SU-DHL-6 (cell line): ENCODE results near the gene GOLGA8Q.
"Not testable (repeated sequence)": the region's sequence is repeated elsewhere in the genome, so short reads cannot be mapped to it uniquely, and the experiment has no call there.

ENCODE experiments used
- CTCF ChIP-seq: fragments of 200-600 bp; sonication (generic); IDR thresholded peaks from one replicate; pipeline ENCODE4 v1.5.1; 2017; ENCODE audit warnings: antibody characterized with exemption, mild to moderate bottlenecking, low read length, moderate library complexity; ENCODE audit not compliant: insufficient read depth, poor library complexity, severe bottlenecking
- EZH2phosphoT487 ChIP-seq: fragments of 200-600 bp; sonication (generic), shearing (Covaris generic); conservative IDR thresholded peaks from 2 replicates; pipeline ENCODE4 v1.6.1; 2018; ENCODE audit warnings: mild to moderate bottlenecking, antibody characterized with exemption, low read length, moderate library complexity, mixed read lengths

GRCh38 chr15:30525912-30526311 is 25.9 kb upstream of the GOLGA8Q start:
- TF ChIP-seq CTCF, EZH2phosphoT487: not testable (repeated sequence)
